Loucy (cell line): ENCODE results near the gene RASA1.

Experiments
- H2AFZ ChIP-seq: fragments of 200-600 bp; sonication (generic); 2 replicates; pipeline ENCODE4 v1.6.0; 2016; ENCODE audit warnings: antibody characterized with exemption, mild to moderate bottlenecking, low read length, moderate library complexity
- H3F3A ChIP-seq: fragments of 200-600 bp; 2 replicates; pipeline ENCODE4 v1.6.0; 2016; ENCODE audit warnings: antibody characterized with exemption, low read depth, mild to moderate bottlenecking
- H3K27me3 ChIP-seq: fragments of 200-600 bp; sonication (generic); 2 replicates; pipeline ENCODE4 v1.6.1; 2014; ENCODE audit warnings: low read length, mild to moderate bottlenecking; ENCODE audit not compliant: insufficient read depth, poor library complexity, severe bottlenecking
- H3K36me3 ChIP-seq: fragments of 200-600 bp; sonication (generic); 2 replicates; pipeline ENCODE4 v1.6.1; 2016; ENCODE audit warnings: low read length; ENCODE audit not compliant: insufficient read depth
- H3K4me1 ChIP-seq: fragments of 200-600 bp; sonication (generic); 2 replicates; pipeline ENCODE4 v1.5.1; 2014; ENCODE audit warnings: low read length, mild to moderate bottlenecking; ENCODE audit not compliant: insufficient read depth, poor library complexity, severe bottlenecking
- H3K4me2 ChIP-seq: fragments of 200-600 bp; sonication (generic); 2 replicates; pipeline ENCODE4 v1.6.0; 2014; ENCODE audit warnings: antibody characterized with exemption, low read length, low read depth, mild to moderate bottlenecking; ENCODE audit not compliant: poor library complexity, severe bottlenecking
- H3K4me3 ChIP-seq: fragments of 200-600 bp; sonication (generic); 2 replicates; pipeline ENCODE4 v1.5.1; 2014; ENCODE audit warnings: low read length, mild to moderate bottlenecking, mixed read lengths; ENCODE audit not compliant: poor library complexity, severe bottlenecking
- H3K79me2 ChIP-seq: fragments of 200-600 bp; sonication (generic); 2 replicates; pipeline ENCODE4 v1.6.1; 2014; ENCODE audit warnings: low read length; ENCODE audit not compliant: insufficient read depth
- H3K9ac ChIP-seq: fragments of 200-600 bp; sonication (generic); 2 replicates; pipeline ENCODE4 v1.6.0; 2014; ENCODE audit warnings: mild to moderate bottlenecking, low read depth, low read length, moderate library complexity; ENCODE audit not compliant: poor library complexity, severe bottlenecking
- H3K9me2 ChIP-seq: fragments of 200-600 bp; sonication (generic); replicated peaks from 2 replicates; pipeline ENCODE4 v1.6.1; 2016; ENCODE audit warnings: low read depth, low read length, mixed read lengths
- H3K9me3 ChIP-seq: fragments of 200-600 bp; sonication (generic); 2 replicates; pipeline ENCODE4 v1.6.1; 2014; ENCODE audit warnings: mild to moderate bottlenecking, antibody characterized with exemption, low read length, low read depth; ENCODE audit not compliant: insufficient read depth
- H4K20me1 ChIP-seq: fragments of 200-600 bp; sonication (generic); 2 replicates; pipeline ENCODE4 v1.6.0; 2014; ENCODE audit warnings: antibody characterized with exemption, low read length, mild to moderate bottlenecking; ENCODE audit not compliant: insufficient read depth, poor library complexity, severe bottlenecking
- EZH2phosphoT487 ChIP-seq: fragments of 200-600 bp; IDR thresholded peaks from 2 replicates; pipeline ENCODE4 v1.6.1; 2018; ENCODE audit warnings: antibody characterized with exemption, mild to moderate bottlenecking, moderate library complexity, borderline replicate concordance
- TF ChIP-seq, protein P1 (sequence below): fragments of 200-600 bp; sonication (generic); conservative IDR thresholded peaks from 2 replicates; pipeline ENCODE4 v1.5.1; 2014; ENCODE audit warnings: mild to moderate bottlenecking, antibody characterized with exemption, low read length

The RASA1 gene

GRCh38 chr5:87438231-87438630 lies 170.5 kb downstream of the RASA1 start:
- Histone ChIP-seq H3K4me2 (no peak overlapping the region), H3K79me2 (no peaks in the 10 kb centered on the region), H4K20me1 (no peaks in the 10 kb centered on the region), H2AFZ (no peak overlapping the region), H3K9me3 (no peaks in the 10 kb centered on the region), H3F3A (no peaks in the 10 kb centered on the region), H3K9me2 (no peaks in the 10 kb centered on the region), H3K36me3 (no peaks in the 10 kb centered on the region), H3K9ac (no peak overlapping the region), H3K4me1 (no peaks in the 10 kb centered on the region), H3K4me3 (no peak overlapping the region), H3K27me3 (no peaks in the 10 kb centered on the region)
- TF ChIP-seq EZH2phosphoT487 = no peak
- TF ChIP-seq, protein P1, sequence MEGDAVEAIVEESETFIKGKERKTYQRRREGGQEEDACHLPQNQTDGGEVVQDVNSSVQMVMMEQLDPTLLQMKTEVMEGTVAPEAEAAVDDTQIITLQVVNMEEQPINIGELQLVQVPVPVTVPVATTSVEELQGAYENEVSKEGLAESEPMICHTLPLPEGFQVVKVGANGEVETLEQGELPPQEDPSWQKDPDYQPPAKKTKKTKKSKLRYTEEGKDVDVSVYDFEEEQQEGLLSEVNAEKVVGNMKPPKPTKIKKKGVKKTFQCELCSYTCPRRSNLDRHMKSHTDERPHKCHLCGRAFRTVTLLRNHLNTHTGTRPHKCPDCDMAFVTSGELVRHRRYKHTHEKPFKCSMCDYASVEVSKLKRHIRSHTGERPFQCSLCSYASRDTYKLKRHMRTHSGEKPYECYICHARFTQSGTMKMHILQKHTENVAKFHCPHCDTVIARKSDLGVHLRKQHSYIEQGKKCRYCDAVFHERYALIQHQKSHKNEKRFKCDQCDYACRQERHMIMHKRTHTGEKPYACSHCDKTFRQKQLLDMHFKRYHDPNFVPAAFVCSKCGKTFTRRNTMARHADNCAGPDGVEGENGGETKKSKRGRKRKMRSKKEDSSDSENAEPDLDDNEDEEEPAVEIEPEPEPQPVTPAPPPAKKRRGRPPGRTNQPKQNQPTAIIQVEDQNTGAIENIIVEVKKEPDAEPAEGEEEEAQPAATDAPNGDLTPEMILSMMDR = no peak
